GM18873 (cell line): ENCODE data around the gene GLB1L2.
"Not testable (repeated sequence)": the region's sequence is repeated elsewhere in the genome, so short reads cannot be mapped to it uniquely, and the experiment has no call there.

Experiments
- ATAC-seq: cut with Tn5 transposase; IDR thresholded peaks from one replicate; pipeline ENCODE4 v1.9.1; 2021; ENCODE audit warnings: mild to moderate bottlenecking, moderate library complexity, moderate number of reproducible peaks; ENCODE audit not compliant: unreplicated experiment, low FRiP score

The GLB1L2 gene

GRCh38 chr11:134317103-134317502 lies 14.7 kb upstream of the GLB1L2 start:
- ATAC-seq, result no peak

- not testable (repeated sequence) for ATAC-seq
These were observed 10.4 kb upstream of the GLB1L2 start for GRCh38 chr11:134321373-134321772.

GRCh38 chr11:134322553-134322952 lies 9.2 kb upstream of the GLB1L2 start:
- no peak for ATAC-seq

- no peak for ATAC-seq
These were observed 3.4 kb upstream of the GLB1L2 start for GRCh38 chr11:134328433-134328832.

- no peak for ATAC-seq
These were observed 1.0 kb upstream of the GLB1L2 start for GRCh38 chr11:134330611-134331353.

- no peak for ATAC-seq
These were observed 422 bp downstream of the GLB1L2 start for GRCh38 chr11:134332189-134332631.

GRCh38 chr11:134332782-134333181 lies 994 bp downstream of the GLB1L2 start:
- no peak for ATAC-seq

GRCh38 chr11:134333312-134333711 lies 1.5 kb downstream of the GLB1L2 start:
- no peak for ATAC-seq

- no peak for ATAC-seq
These were observed 2.2 kb downstream of the GLB1L2 start for GRCh38 chr11:134333946-134334345.

GRCh38 chr11:134334796-134335571 lies 3.2 kb downstream of the GLB1L2 start:
- ATAC-seq, result no peak

GRCh38 chr11:134337051-134337450 lies 5.3 kb downstream of the GLB1L2 start:
- ATAC-seq, result no peak

GRCh38 chr11:134338068-134338467 lies 6.3 kb downstream of the GLB1L2 start:
- no peak for ATAC-seq

GRCh38 chr11:134338654-134339053 lies 6.9 kb downstream of the GLB1L2 start:
- ATAC-seq, result no peak

- ATAC-seq, result no peak
These were observed 8.0 kb downstream of the GLB1L2 start for GRCh38 chr11:134339756-134340155.

- ATAC-seq, result no peak
These were observed 8.7 kb downstream of the GLB1L2 start for GRCh38 chr11:134340354-134340964.

- no peak for ATAC-seq
These were observed 10.2 kb downstream of the GLB1L2 start for GRCh38 chr11:134341805-134342571.

- no peak for ATAC-seq
These were observed 11.0 kb downstream of the GLB1L2 start for GRCh38 chr11:134342572-134343340.

- ATAC-seq, result no peak
These were observed 11.9 kb downstream of the GLB1L2 start for GRCh38 chr11:134343646-134344045.

- ATAC-seq, result not testable (repeated sequence)
These were observed 12.9 kb downstream of the GLB1L2 start for GRCh38 chr11:134344497-134345236.
